ENCODE measurements around the gene STK32C.

- TF ChIP-seq HDGF (IDR thresholded peaks at IDR 0.05): no peak
- no peak for TF ChIP-seq POLR2A (IDR thresholded peaks at IDR 0.05; ENCODE audit: low read depth, low read length)
- TF ChIP-seq PAX8 (IDR thresholded peaks at IDR 0.05): no peak
- TF ChIP-seq SPI1 (IDR thresholded peaks at IDR 0.05; ENCODE audit: borderline replicate concordance, insufficient read depth, low read depth, low read length): no peak
- no peak for TF ChIP-seq CREB1 (IDR thresholded peaks at IDR 0.05; ENCODE audit: low read depth)
- no peak for TF ChIP-seq ZZZ3 (IDR thresholded peaks at IDR 0.05; ENCODE audit: control insufficient read depth, insufficient read length, low read depth)
- TF ChIP-seq, protein P1, sequence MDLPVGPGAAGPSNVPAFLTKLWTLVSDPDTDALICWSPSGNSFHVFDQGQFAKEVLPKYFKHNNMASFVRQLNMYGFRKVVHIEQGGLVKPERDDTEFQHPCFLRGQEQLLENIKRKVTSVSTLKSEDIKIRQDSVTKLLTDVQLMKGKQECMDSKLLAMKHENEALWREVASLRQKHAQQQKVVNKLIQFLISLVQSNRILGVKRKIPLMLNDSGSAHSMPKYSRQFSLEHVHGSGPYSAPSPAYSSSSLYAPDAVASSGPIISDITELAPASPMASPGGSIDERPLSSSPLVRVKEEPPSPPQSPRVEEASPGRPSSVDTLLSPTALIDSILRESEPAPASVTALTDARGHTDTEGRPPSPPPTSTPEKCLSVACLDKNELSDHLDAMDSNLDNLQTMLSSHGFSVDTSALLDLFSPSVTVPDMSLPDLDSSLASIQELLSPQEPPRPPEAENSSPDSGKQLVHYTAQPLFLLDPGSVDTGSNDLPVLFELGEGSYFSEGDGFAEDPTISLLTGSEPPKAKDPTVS (IDR thresholded peaks at IDR 0.05; ENCODE audit: low read depth, low read length): no peak
These were observed 22.7 kb upstream of the STK32C start for GRCh38 chr10:132330486-132330833.

Measured in GM12878 (cell line).